SH-SY5Y (cell line): ENCODE results near the gene ATL3.

Experiments used
- GATA2 ChIP-seq: IDR thresholded peaks from 2 replicates; pipeline ENCODE4 v1.6.1; 2011; ENCODE audit warnings: mild to moderate bottlenecking, low read depth, low read length
- GATA3 ChIP-seq: IDR thresholded peaks from 2 replicates; pipeline ENCODE4 v1.6.1; 2011; ENCODE audit warnings: low read depth, mild to moderate bottlenecking, low read length, moderate library complexity

- TF ChIP-seq GATA3 (no peak), GATA2 (no peak)
Measured at GRCh38 chr11:63713766-63714165, 42.6 kb upstream of the ATL3 start.
